ACC112 (cell line): Measurements from ENCODE around the gene AUTS2.

ENCODE experiments used
- H2AFZ ChIP-seq: fragments of 200-600 bp; sonication (generic); one replicate; pipeline ENCODE4 v1.6.0; 2017; ENCODE audit warnings: antibody characterized with exemption, low read length; ENCODE audit not compliant: unreplicated experiment
- H3K27ac ChIP-seq: fragments of 200-600 bp; sonication (generic); 2 replicates; pipeline ENCODE4 v1.5.1; 2014; ENCODE audit warnings: low read depth, mild to moderate bottlenecking, antibody characterized with exemption, low read length, moderate library complexity
- H3K27me3 ChIP-seq: fragments of 200-600 bp; sonication (generic); 2 replicates; pipeline ENCODE4 v1.6.1; 2014; ENCODE audit warnings: mild to moderate bottlenecking, antibody characterized with exemption, low read length, moderate library complexity, mixed read lengths; ENCODE audit not compliant: insufficient read depth
- H3K36me3 ChIP-seq: fragments of 200-600 bp; sonication (generic); 2 replicates; pipeline ENCODE4 v1.6.1; 2016; ENCODE audit warnings: mild to moderate bottlenecking, antibody characterized with exemption, low read length, moderate library complexity, mixed read lengths; ENCODE audit not compliant: insufficient read depth
- H3K4me1 ChIP-seq: fragments of 200-600 bp; sonication (generic); one replicate; pipeline ENCODE4 v1.6.1; 2016; ENCODE audit warnings: low read length, mixed read lengths; ENCODE audit not compliant: insufficient read depth, unreplicated experiment, control insufficient read depth
- H3K4me3 ChIP-seq: fragments of 200-600 bp; sonication (generic); 2 replicates; pipeline ENCODE4 v1.5.1; 2014; ENCODE audit warnings: mild to moderate bottlenecking, low read depth, low read length
- H3K79me2 ChIP-seq: fragments of 200-600 bp; sonication (generic); one replicate; pipeline ENCODE4 v1.6.0; 2016; ENCODE audit warnings: low read length; ENCODE audit not compliant: control insufficient read depth, unreplicated experiment, insufficient read depth

AUTS2 gene

GRCh38 chr7:70214071-70214470 is 615.8 kb downstream of the AUTS2 start:
- Histone ChIP-seq H3K27me3 (no peaks in the 10 kb centered on the region), H3K4me1 (no peaks in the 10 kb centered on the region), H3K79me2 (no peaks in the 10 kb centered on the region), H3K36me3 (no peaks in the 10 kb centered on the region), H2AFZ (no peak overlapping the region), H3K4me3 (no peak overlapping the region), H3K27ac (no peak overlapping the region)

- Histone ChIP-seq H3K79me2 (no peaks in the 10 kb centered on the region), H3K4me3 (no peak overlapping the region), H3K27ac (no peak overlapping the region), H3K4me1 (no peaks in the 10 kb centered on the region), H3K27me3 (no peaks in the 10 kb centered on the region), H3K36me3 (no peaks in the 10 kb centered on the region), H2AFZ (no peak overlapping the region)
Observed at GRCh38 chr7:70215491-70215890, 617.2 kb downstream of the AUTS2 start.

- Histone ChIP-seq H3K27me3 (no peaks in the 10 kb centered on the region), H3K4me3 (no peak overlapping the region), H3K79me2 (no peaks in the 10 kb centered on the region), H3K4me1 (no peaks in the 10 kb centered on the region), H3K36me3 (no peaks in the 10 kb centered on the region), H2AFZ (no peak overlapping the region), H3K27ac (no peak overlapping the region)
Observed at GRCh38 chr7:70217571-70217970, 619.3 kb downstream of the AUTS2 start.

- Histone ChIP-seq H3K79me2 (no peaks in the 10 kb centered on the region), H3K4me1 (no peaks in the 10 kb centered on the region), H3K36me3 (no peaks in the 10 kb centered on the region), H3K27ac (no peak overlapping the region), H2AFZ (no peak overlapping the region), H3K4me3 (no peak overlapping the region), H3K27me3 (no peaks in the 10 kb centered on the region)
Observed at GRCh38 chr7:70218006-70218405, 619.7 kb downstream of the AUTS2 start.

- no peak overlapping the region for H3K4me3 ChIP-seq
- H3K79me2 ChIP-seq = no peaks in the 10 kb centered on the region
- no peaks in the 10 kb centered on the region for H3K4me1 ChIP-seq
- H3K27ac ChIP-seq = no peak overlapping the region
- H3K36me3 ChIP-seq = no peaks in the 10 kb centered on the region
- no peaks in the 10 kb centered on the region for H3K27me3 ChIP-seq
- no peak overlapping the region for H2AFZ ChIP-seq
Observed at GRCh38 chr7:70219061-70219460, 620.8 kb downstream of the AUTS2 start.

- no peaks in the 10 kb centered on the region for H3K79me2 ChIP-seq
- H3K4me3 ChIP-seq = no peak overlapping the region
- H3K4me1 ChIP-seq = no peaks in the 10 kb centered on the region
- H3K27me3 ChIP-seq = no peaks in the 10 kb centered on the region
- H3K36me3 ChIP-seq = no peaks in the 10 kb centered on the region
- no peak overlapping the region for H3K27ac ChIP-seq
- H2AFZ ChIP-seq = no peak overlapping the region
Observed at GRCh38 chr7:70229242-70229641, 631.0 kb downstream of the AUTS2 start.

DNA sequence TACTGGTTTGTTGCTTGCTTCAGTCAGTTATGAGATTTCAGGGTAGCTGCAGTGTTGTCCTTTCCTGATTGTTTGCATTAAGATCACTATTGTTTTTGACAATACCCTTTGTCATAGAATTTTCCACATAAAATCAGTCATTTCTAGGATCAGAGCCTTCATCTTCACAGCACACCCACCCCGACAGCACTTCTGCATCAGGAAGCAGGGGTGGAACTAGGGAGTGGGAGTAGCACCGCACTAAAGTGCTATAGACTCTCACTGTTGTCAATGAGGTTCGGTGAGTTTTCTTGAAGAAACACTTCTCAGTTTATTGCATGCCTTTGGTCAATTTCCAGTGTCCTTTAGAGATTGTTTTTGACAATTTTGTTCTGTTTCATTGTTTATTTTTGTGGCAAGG is 632.5 kb downstream of the AUTS2 start:
- Histone ChIP-seq H3K27ac (no peak overlapping the region), H3K36me3 (no peaks in the 10 kb centered on the region), H3K27me3 (no peaks in the 10 kb centered on the region), H2AFZ (no peak overlapping the region), H3K79me2 (no peaks in the 10 kb centered on the region), H3K4me3 (no peak overlapping the region), H3K4me1 (no peaks in the 10 kb centered on the region)

- H3K4me1 ChIP-seq = no peaks in the 10 kb centered on the region
- H3K36me3 ChIP-seq = no peaks in the 10 kb centered on the region
- no peak overlapping the region for H3K27ac ChIP-seq
- no peak overlapping the region for H3K4me3 ChIP-seq
- no peak overlapping the region for H2AFZ ChIP-seq
- no peaks in the 10 kb centered on the region for H3K79me2 ChIP-seq
- no peaks in the 10 kb centered on the region for H3K27me3 ChIP-seq
Observed at GRCh38 chr7:70233776-70234175, 635.5 kb downstream of the AUTS2 start.

DNA sequence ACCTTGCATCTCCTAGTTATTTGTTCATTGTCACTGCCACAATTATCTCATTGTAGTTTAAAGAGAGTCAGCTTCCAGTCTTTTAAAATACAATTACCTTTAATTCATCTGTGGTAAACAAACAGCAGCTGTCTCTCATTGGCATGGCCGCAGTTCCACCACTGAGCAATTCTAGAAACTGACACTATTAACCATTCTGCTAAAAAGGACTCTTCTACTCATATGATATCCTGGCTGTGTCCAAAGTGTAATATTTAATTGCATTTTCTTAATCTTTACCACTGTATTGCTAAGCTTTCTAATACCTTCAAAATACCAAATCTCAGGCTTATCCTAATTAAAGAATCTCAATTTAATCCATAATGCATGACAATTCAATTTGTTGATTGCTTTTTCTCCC is 639.0 kb downstream of the AUTS2 start:
- no peaks in the 10 kb centered on the region for H3K4me1 ChIP-seq
- H2AFZ ChIP-seq = no peak overlapping the region
- H3K27me3 ChIP-seq = no peaks in the 10 kb centered on the region
- H3K27ac ChIP-seq = no peak overlapping the region
- H3K4me3 ChIP-seq = no peak overlapping the region
- no peaks in the 10 kb centered on the region for H3K36me3 ChIP-seq
- no peaks in the 10 kb centered on the region for H3K79me2 ChIP-seq

GRCh38 chr7:70237831-70238575 is 639.7 kb downstream of the AUTS2 start:
- Histone ChIP-seq H3K27me3 (no peaks in the 10 kb centered on the region), H3K79me2 (no peaks in the 10 kb centered on the region), H2AFZ (no peak overlapping the region), H3K4me1 (no peaks in the 10 kb centered on the region), H3K27ac (no peak overlapping the region), H3K4me3 (no peak overlapping the region), H3K36me3 (no peaks in the 10 kb centered on the region)

GRCh38 chr7:70239918-70240317 is 641.6 kb downstream of the AUTS2 start:
- Histone ChIP-seq H3K79me2 (no peaks in the 10 kb centered on the region), H3K36me3 (no peaks in the 10 kb centered on the region), H3K27ac (no peak overlapping the region), H3K4me3 (no peak overlapping the region), H3K4me1 (no peaks in the 10 kb centered on the region), H2AFZ (no peak overlapping the region), H3K27me3 (no peaks in the 10 kb centered on the region)
